HG02884 (cell line): ENCODE measurements around the gene BSND.
"Not testable (repeated sequence)": the region's sequence is repeated elsewhere in the genome, so short reads cannot be mapped to it uniquely, and the experiment has no call there.

Experiments
- ATAC-seq: cut with Tn5 transposase; IDR thresholded peaks from one replicate; pipeline ENCODE4 v1.9.1; 2021; ENCODE audit warnings: mild to moderate bottlenecking, moderate library complexity; ENCODE audit not compliant: unreplicated experiment

BSND gene

DNA sequence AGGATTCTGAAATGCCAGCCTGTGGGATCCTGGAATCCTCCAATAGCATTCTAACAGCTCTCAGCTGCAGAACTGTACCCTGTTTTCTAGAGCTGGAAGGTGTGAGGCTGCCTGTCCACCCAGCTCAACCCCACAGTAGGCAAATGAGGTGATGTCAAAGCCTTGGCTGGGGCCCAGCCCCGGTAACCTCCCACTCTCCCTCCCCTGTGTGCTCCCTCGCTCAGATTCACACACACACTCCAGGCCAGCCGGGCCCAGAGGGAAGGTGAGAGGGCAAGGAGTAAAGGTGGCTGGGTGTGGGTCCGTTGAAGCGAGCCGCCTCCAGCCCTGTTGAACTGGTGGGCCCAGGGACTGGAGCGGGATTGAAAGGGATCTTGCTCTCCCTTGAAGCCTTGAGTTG lies at the start of gene BSND:
Gene BSND (plus strand): TSS at position 257 of the 400 bp plus-strand sequence. CDS start 254 bp downstream, outside the sequence.
- no peak for ATAC-seq

DNA sequence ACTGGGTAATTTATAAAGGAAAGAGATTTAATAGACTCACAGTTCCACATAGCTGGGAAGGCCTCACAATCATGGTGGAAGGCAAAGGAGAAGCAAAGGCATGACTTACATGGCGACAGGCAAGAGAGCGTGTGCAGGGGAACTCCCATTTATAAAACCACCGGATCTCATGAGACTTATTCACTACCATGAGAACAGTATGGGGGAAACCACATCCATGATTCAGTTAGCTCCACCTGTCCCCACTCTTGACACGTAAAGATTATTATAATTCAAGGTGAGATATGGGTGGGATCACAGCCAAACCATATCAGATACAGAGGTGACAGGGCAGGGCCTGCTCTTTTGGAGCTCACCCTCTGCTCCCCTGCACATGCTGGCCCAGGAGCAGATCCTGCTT lies 49.7 kb upstream of the BSND start:
- ATAC-seq, result no peak

DNA sequence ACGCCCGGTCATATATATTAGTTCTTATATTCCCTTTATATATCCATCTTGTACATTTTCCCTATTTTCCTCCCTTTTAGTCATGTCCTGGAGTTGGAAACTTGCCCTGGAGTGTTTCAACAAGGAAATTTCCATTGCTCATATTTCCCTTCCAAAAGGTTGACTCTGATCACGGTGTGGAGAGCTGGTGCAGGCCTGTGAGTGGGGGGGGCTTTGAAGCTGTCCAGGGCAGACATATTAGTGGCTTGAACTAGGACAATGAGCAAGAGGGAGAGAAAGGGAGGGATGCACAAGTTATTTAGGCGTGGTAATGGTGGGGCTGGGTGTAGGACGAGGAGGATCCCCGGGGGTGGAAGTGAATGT lies 48.7 kb upstream of the BSND start:
- no peak for ATAC-seq

DNA sequence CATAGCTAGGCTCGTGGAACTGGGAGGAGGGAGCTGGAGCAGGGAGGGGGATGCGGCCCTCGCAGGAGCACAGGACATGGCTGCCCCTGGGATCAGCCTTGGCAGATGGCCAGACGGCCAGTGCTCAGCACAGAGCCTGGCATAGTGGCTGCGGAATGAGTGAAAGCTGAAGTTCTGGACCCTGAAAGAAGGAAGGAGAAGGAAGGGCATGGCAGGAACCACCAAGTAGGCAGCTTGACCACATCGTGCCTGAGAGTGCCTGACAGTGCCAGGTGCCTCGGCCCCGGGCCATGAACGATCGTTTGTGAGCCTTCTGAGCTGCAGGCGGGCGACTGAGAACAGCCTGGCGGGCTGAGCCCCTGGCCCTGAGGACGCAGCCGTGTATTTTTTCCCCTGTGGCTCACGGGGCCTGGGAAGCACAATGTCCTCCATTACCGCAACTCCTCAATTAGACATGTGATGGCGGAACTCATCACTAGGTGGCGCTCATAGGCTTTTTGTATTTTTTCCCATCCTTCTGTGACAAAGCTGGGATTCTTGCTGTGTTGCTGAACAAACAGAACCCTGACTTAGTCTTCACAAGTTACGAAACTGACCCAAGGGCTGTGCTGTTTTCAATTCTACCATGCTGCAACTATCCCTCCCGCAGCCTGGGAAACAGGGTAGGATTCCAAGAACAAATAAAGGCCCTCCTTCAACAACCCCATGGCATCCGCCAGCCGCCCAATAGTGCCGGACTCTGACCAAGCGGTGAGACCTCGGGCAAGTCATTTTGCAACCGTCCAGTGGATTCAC lies 48.2 kb upstream of the BSND start:
- no peak for ATAC-seq

DNA sequence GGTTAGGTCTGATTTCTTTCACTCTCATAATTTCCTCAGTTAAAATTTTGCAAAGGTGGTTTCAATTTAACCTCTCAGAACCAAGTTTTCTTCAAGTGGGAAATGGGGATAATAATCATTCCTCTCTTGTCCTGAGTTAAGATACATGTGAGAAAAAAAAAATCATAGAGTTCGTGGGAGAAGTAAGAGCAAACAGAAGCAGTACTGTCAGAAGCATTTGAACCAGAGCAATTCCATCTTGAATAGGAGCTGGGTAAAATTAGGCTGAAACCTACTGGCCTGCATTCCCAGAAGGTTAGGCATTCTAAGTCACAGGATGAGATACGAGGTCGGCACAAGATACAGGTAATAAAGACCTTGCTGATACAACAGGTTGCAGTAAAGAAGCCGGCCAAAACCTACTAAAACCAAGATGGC lies 46.9 kb upstream of the BSND start:
- no peak for ATAC-seq

DNA sequence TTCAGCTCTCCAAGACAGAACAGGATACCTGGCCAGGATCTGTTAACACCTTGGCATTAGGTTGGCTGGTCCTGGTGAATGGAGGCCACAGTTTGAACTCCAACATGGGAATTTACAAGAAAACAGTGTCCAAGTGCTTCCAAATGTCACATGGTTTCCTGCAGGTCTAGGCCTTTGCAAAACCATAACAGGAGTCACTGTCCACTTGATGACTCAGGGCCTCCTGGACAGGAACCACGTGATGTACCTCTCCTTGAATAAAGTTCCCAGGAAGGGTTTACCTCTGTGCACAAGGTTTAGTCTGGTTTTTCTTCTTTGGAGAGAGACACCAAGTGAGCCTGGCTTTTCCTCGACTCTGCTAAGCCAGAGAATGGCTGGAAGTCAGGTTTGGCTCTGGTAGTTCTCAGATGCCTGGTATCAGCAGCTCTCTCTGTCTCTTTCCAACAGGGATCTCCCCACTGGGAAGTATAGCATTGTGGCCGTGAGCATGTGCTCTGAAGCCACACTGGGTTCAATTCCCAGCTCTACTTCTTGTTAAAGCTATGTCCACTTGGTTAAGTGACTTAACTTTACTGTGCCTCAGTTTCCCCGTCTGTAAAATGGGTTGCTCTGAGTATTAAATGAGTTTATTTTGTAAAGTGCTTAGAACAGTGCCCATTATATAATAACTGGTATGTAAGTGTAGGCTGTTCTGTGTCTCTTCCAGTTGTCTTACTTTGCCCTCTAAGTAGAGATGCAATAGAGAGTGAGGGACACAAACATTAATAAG lies 45.6 kb upstream of the BSND start:
- ATAC-seq, result no peak

DNA sequence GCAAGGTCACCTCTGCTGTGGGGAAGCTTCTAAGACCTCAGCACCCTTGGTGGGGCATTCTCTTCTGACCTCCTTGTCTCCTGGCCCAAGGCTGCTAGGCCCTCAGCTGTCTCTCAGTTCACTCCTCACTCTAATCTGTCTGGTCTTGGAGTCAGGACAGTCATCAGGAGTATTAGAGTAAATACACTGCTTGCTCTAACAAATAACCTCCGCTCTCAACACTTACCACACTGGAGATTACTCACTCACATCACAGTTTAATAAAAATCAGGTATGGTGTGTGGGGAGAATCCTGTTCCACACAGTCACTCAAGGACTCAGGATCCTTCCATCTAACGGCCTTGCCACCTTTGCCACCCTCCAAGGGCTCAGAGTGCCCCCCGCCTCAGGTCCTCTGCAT lies 44.9 kb upstream of the BSND start:
- no peak for ATAC-seq

DNA sequence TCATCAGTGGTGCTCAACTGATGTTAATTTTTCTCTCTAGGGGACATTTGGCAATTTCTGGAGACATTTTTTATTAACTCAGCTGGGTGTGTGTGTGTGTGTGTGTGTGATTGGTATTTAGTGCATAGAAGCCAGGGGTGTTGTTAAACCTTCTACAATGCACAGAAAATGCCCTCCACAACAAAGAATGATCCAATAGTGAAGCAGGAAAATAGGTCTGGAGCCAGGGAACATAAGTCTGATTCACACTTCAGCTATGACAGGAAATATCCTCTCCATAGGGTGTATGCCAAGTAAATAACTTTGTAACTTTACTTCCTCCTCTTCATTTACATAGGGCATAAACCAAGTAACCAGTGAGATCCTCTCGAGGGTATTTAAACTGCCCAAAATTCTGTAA lies 43.4 kb upstream of the BSND start:
- ATAC-seq, result no peak

DNA sequence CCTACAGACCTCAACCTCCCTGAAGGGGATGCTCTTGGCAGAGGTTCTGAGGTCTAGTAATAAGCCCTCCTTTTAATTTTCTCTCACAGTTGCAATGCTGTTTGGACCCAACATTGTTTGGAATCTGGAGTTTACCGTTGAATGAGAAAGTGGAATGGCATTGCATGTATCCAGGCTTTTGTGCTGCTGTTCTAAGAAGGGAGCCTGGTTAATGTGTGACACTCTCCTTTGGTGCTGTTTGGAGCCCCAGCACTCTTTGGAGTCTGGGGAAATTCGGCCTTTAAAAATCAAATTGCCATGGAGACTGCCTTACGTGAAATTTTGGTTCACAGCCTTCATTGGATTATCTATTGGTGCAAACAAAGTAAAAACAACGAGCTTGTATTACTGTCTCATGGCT lies 42.0 kb upstream of the BSND start:
- ATAC-seq, result no peak

DNA sequence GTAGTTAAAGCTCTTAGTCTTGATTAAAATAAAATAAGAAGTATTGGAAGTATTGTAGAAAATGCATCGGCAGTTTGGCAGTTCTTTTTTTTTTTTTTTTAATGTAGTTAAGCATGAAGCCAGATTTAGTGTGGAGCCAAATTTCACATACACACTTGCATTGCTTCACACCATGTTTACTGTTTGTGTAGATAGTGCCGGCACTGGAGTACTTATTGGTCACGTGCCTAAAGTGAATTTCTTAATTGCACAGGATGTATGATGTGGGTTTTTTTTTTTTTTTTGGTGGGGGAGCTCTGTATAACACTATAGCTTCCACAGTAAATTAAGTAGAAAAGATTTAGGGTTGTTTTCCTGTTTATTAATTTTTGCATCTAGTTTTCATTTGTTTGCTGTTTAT lies 39.5 kb upstream of the BSND start:
- no peak for ATAC-seq

DNA sequence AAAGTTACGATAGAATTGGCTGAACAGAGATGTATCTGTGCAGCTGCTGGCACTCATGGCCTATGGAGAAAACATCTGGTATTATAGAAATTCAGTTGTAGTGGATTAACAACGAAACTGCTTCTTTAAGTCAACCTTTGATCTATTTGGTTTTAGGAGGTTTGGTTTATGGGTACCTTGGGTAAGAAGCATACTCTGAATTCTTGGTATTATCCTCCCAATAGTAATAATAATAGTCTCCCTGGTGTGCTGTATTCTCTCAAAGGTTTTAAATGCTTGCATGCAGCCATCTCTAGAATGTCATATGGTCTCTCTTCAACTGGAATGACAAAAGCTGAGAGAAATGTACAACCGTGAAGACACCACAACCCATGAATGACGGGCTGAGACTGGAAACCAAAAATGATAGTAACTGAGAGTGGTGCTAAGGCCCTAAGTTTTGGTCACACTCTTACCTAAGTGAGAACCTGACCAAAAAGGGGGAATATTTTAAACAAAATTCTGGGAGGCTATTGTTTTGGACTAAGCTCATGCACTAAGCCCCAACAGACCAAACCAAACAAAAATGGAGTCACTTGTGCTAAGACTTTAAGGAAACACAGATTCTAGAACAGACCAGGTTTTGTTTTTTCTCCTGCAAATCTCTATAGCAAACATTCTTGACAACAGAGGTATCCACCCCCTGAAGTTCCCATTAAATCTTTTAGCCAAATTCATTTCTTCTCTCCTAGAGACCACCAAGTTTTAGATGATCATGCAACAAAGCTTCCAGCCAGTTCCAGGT lies 35.9 kb upstream of the BSND start:
- ATAC-seq, result no peak

DNA sequence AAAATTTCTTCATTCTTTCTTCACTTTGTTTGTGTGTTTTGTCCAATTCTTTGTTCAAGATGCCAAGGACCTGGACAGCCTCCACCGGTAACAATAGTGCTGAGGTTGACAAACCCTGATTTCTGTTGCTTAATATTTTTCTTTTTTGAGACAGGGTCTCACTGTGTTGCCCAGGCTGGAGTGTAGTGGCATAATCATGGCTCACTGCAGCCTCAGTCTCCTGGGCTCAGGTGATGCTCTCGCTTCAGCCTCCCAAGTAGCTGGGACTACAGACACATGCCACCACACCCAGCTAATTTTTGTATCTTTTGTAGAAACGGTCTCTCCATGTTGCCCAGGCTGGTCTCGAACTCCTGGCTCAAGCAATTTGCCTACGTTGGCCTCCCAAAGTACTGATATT lies 34.9 kb upstream of the BSND start:
- ATAC-seq, result not testable (repeated sequence)

DNA sequence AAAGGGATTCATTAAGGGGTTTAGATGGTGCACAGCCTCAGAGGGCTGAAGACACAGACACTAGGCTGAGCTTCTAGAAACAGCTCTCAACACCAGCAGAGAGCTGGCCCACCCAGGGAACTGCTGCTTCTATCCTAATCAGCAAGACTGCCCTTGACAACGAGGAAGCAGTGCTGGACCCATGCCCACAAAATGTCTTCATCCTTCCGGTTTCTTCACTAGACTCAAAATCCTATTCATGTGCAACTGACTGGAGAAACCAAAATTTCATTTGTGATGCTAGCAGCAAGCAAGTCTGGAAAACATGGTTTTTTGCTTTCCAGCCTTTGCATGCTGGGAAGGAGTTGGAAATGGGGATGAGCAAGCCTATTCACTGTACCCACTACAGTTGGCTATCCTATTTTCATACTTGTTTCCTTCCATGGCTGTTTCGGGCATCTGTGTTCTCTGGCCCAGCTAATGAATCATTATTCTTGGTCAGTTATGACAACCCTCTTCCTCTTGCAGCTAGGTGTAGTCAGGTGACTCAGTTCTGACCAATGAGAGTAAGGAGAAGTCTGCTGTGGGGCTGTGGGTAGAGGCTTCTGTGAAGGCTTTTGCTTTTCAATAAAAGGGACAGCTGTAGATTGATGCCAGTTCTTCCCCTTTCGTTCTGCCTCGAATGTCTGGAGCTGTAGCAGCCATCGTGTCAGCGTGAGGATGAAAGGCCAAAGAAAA lies 33.0 kb upstream of the BSND start:
- peak; percentile 91 for ATAC-seq

DNA sequence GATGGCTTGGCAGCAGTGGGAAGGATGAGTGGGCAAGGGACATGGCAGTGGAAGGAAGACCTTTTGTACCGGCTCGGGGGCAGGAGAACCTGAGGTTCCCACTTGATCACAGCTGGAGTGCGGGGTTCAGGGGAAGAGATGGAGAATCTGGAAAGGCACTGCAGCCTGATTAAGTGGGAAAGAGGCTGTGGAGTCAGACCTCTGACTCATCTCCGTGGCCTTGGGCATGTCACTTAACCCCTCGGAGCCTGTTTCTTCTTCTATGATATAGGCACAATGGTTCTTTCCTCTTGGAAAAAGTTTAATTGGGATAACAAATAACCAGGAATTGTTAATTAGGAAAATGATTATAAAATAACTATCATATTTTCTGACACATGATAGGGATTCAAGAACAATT lies 31.4 kb upstream of the BSND start:
- no peak for ATAC-seq

DNA sequence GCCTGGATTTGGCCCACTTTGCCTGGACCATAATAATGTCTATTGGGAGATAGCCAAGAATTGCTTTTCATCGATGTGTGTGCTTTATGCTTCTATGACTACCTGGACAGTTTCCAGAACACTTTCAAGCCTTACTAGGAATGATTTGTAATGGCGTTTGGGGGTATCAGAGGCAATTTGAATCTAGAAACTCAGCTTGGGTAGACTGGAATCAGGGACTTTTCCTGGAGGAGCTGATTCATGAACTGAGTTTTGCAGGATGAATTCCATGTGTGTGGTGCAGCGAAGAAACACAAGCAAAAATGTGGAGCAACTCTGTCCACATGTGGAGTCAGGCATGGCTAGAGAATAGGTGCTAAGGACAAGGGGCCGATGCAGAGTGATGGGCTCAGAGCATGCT lies 30.2 kb upstream of the BSND start:
- ATAC-seq, result no peak

DNA sequence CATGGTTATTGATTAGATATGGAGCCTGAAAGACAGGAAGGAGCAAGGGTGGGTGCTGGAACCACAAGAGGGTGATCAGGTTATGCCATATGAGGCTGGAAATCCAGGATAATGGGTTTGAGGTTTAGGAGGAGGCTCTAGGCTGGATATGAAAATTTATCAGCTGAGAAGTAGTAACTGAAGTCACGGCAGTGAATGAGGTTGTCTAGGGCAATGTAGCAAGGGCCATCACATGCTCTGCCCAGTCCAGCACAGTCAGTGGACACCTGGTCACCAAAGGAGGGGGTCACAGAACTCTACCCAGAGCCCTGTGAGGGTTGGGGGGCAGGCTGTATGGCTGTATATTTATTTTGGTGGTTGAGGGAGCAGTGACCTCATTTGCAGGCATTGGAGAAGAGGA lies 28.9 kb upstream of the BSND start:
- ATAC-seq, result no peak

DNA sequence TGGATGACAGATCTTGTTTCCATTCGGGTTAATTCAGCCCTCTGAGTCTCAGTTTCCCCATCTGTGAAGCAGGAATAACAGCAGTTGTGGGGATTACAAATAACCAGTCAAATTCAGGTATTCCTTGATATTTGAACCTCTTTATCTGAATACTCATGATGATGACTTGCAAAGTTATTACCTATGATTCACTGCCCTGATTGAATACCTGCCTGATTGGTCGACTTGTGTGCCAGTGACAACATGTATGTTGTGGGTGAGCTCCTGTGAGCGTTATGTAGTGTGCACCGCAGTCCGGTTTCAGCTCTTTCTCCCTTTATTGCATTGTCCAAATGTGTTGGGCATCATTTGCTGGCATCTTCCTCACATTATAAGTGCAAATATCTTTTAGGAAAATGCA lies 27.8 kb upstream of the BSND start:
- ATAC-seq, result no peak

DNA sequence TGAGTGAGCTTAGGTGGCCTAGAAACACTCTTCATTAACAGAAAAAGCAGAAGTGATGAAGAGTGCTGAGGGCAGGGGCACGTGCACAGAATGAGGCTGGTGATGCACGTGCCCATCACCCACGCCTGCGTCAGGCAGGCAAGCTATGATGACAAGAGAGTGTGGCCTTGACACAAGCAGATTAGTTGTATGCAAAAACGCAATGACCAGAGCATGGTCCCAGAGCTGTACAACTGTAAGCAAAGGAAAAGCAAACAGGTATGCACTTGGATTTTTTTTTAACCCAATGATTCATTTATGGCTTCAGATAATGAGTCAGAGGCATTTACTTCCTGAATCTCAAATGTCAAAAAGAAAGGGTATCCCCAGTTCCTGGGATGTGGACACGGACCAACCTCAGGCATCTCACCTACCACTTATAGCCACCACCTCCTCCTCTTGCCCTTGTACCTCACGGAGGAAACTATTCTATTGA lies 27.4 kb upstream of the BSND start:
- ATAC-seq, result peak; percentile 88

DNA sequence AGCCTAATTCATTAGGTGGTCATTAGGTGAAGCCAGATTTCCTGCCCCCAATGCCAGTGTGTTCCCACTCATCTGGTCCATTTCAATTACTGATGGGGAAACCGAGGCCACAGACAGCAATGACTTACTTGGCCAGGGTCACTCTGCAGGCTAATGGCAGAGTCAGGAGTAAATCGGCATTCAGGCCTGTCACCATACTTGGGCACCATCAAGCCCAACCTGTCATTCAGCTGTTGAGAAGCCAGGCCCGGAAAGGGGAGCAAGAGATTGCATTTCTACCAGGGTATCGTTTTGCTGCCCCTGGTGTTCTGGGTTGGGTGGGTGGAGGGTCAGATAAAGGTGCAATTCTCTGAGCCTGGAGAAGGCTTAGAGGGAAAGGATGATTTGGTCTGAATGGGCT lies 26.3 kb upstream of the BSND start:
- ATAC-seq, result no peak

DNA sequence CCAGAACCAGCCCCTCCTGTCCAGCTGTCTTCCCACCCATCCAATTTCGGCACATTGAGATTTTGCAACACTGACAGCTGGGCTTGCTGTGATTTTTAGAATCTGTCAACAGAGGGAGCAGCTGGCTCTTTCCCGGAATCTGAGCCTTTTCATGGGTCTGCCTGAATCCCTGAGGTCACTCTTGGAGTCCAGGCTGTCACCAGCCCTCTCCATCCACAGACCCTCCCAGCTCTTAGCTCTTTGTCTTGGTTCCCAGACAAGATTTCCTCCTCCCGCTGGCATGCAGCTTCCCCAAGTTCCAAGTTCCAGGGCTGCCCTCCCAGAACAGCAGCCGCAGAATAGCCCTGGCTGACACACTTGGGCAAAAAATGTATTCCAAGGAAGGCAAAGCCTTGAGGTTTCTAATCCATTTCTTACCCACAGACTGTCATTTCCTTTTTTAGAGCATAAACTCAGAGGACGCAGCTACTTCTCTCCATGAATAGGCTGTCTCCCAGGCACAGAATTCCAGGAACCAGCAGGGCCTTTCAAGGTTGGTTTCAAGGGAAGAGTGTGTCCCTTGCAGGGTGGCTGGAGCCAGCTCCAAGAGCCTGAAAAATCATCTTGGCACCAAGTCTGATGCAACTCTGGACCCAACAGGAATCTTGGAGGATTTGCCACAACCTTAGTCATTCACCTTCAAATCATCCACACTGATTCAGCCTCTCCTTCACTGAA lies 25.4 kb upstream of the BSND start:
- no peak for ATAC-seq
